A549 (cell line): Measurements from ENCODE around the gene POLR3F. TPM values are rescaled to one million over a fixed set of nuclear protein-coding genes. Genes with fewer than 3 reads are reported as not detected.

ENCODE experiments used
- ATAC-seq, 2 experiments: fragments of 200-7000 bp in 1 of 2; fragments of >200 bp in 1 of 2; cut with Nextera tagmentation in 1 of 2; cut with Tn5 transposase in 1 of 2; 3 replicates each; pipeline versions ENCODE4 v1.8.0 to v1.9.1; 2018 to 2020; ENCODE audit warnings: mild to moderate bottlenecking in 1 of 2, moderate library complexity in 1 of 2
- CTCF ChIA-PET: fragments of 300-600 bp; sonication (Branson Sonifier 250); formaldehyde crosslinking; extraction: SDS; loops from one replicate; lab custom pipeline; 2021; ENCODE audit warnings: antibody characterized with exemption, inconsistent platforms; lab: Yijun Ruan, JAX
- POLR2A ChIA-PET: fragments of 350-600 bp; formaldehyde crosslinking; extraction: SDS; loops from one replicate; lab custom pipeline; 2021; ENCODE audit warnings: antibody characterized with exemption, inconsistent platforms; lab: Yijun Ruan, JAX
- DNase-seq, 2 experiments: peaks; one replicate each; pipeline versions ENCODE4 v3.0.0 to v3.0.0-alpha.2; 2011 to 2016; ENCODE audit warnings: low read depth in 1 of 2, low spot score in 1 of 2
- FAIRE-seq: peaks from 2 replicates; lab custom pipeline; 2011; peaks lifted over from hg19 to GRCh38; lab: Jason Lieb, UNC
- H3K27ac ChIP-seq, 2 experiments: fragments of >200 bp; sonication (Bioruptor Twin); formaldehyde crosslinking; 3 replicates each; pipeline ENCODE4 v1.5.1; 2016 to 2017
- H3K4me1 ChIP-seq: fragments of >200 bp; sonication (Bioruptor Twin); formaldehyde crosslinking; 3 replicates; pipeline ENCODE4 v1.6.1; 2016
- H3K4me2 ChIP-seq: fragments of >200 bp; sonication (Bioruptor Twin); formaldehyde crosslinking; 3 replicates; pipeline ENCODE4 v1.6.1; 2016
- H3K4me3 ChIP-seq: fragments of >200 bp; sonication (Bioruptor Twin); formaldehyde crosslinking; 3 replicates; pipeline ENCODE4 v1.5.1; 2016
- H3K9me3 ChIP-seq: fragments of >200 bp; sonication (Bioruptor Twin); formaldehyde crosslinking; 3 replicates; pipeline ENCODE4 v1.6.1; 2016
- BCL3 ChIP-seq: fragments of >200 bp; sonication (Bioruptor Twin); formaldehyde crosslinking; IDR thresholded peaks from 3 replicates; pipeline ENCODE4 v1.6.1; 2016
- CBX2 ChIP-seq: fragments of 200-600 bp; sonication (generic); IDR thresholded peaks from 2 replicates; pipeline ENCODE4 v1.6.1; 2016; ENCODE audit warnings: low read depth, mild to moderate bottlenecking, borderline replicate concordance
- CHD2 ChIP-seq: fragments of 150-350 bp; IDR thresholded peaks from 2 replicates; pipeline ENCODE4 v1.6.1; 2014; ENCODE audit warnings: low read length; ENCODE audit not compliant: partially characterized antibody
- CHD4 ChIP-seq: fragments of 200-600 bp; sonication (generic); IDR thresholded peaks from 2 replicates; pipeline ENCODE4 v1.6.1; 2016; ENCODE audit warnings: antibody characterized with exemption, mild to moderate bottlenecking, borderline replicate concordance
- ELK1 ChIP-seq: fragments of 150-350 bp; IDR thresholded peaks from 2 replicates; pipeline ENCODE4 v1.6.1; 2014; ENCODE audit warnings: low read depth, mild to moderate bottlenecking, low read length
- ESRRA ChIP-seq: fragments of 150-350 bp; IDR thresholded peaks from 2 replicates; pipeline ENCODE4 v1.6.1; 2014; ENCODE audit warnings: mild to moderate bottlenecking, low read length, borderline replicate concordance
- FOSB ChIP-seq: fragments of 250-450 bp; sonication (Bioruptor Pico); IDR thresholded peaks from 2 replicates; pipeline ENCODE4 v1.5.0; 2020; ENCODE audit warnings: mild to moderate bottlenecking, moderate library complexity
- HEYL ChIP-seq: fragments of 250-450 bp; sonication (Bioruptor Pico); IDR thresholded peaks from 2 replicates; pipeline ENCODE4 v1.8.0; 2021; ENCODE audit warnings: mild to moderate bottlenecking, moderate library complexity
- JUNB ChIP-seq: fragments of >200 bp; sonication (Bioruptor Twin); formaldehyde crosslinking; IDR thresholded peaks from 2 replicates; pipeline ENCODE4 v1.6.1; 2016
- KDM5A ChIP-seq: fragments of 200-600 bp; sonication (generic); IDR thresholded peaks from 2 replicates; pipeline ENCODE4 v1.6.1; 2016; ENCODE audit warnings: antibody characterized with exemption, mild to moderate bottlenecking
- MAZ ChIP-seq: fragments of 150-350 bp; IDR thresholded peaks from 2 replicates; pipeline ENCODE4 v1.6.1; 2014; ENCODE audit warnings: antibody characterized with exemption, low read depth, low read length, borderline replicate concordance
- MYC ChIP-seq: IDR thresholded peaks from 2 replicates; pipeline ENCODE4 v1.6.1; 2012; ENCODE audit warnings: mild to moderate bottlenecking, inconsistent platforms, low read length, improper control_type of control experiment, borderline replicate concordance
- NPAS2 ChIP-seq: fragments of 250-450 bp; sonication (Bioruptor Pico); IDR thresholded peaks from 2 replicates; pipeline ENCODE4 v1.8.0; 2022; ENCODE audit warnings: mild to moderate bottlenecking, moderate library complexity, borderline replicate concordance
- POLR2A ChIP-seq: IDR thresholded peaks from 2 replicates; pipeline ENCODE4 v1.6.1; 2012; ENCODE audit warnings: mild to moderate bottlenecking, low read length
- RAD21 ChIP-seq, 2 experiments: fragments of >200 bp in 1 of 2; sonication (Bioruptor Twin) in 1 of 2; formaldehyde crosslinking in 1 of 2; IDR thresholded peaks in 1 of 2; conservative IDR thresholded peaks in 1 of 2; 2 replicates in 1 of 2; 3 replicates in 1 of 2; pipeline ENCODE4 v1.6.1; 2012 to 2018; ENCODE audit warnings: inconsistent platforms in 1 of 2
- RARB ChIP-seq: fragments of 250-450 bp; sonication (Bioruptor Pico); IDR thresholded peaks from 2 replicates; pipeline ENCODE4 v1.8.0; 2021; ENCODE audit warnings: mild to moderate bottlenecking, moderate library complexity
- RFX5 ChIP-seq: fragments of 450-650 bp; IDR thresholded peaks from 2 replicates; pipeline ENCODE4 v1.7.1; 2014; ENCODE audit warnings: antibody characterized with exemption, mild to moderate bottlenecking, moderate library complexity
- RNF2 ChIP-seq: fragments of 200-600 bp; sonication (generic); IDR thresholded peaks from 2 replicates; pipeline ENCODE4 v1.6.1; 2016; ENCODE audit warnings: low read depth, mild to moderate bottlenecking, antibody characterized with exemption, moderate library complexity, borderline replicate concordance
- SREBF2 ChIP-seq: fragments of 450-650 bp; IDR thresholded peaks from 2 replicates; pipeline ENCODE4 v1.6.1; 2014; ENCODE audit warnings: mild to moderate bottlenecking, moderate library complexity
- TFCP2L1 ChIP-seq: fragments of 250-450 bp; sonication (Bioruptor Pico); IDR thresholded peaks from 2 replicates; pipeline ENCODE4 v1.5.0; 2021; ENCODE audit warnings: mild to moderate bottlenecking
- TP53 ChIP-seq: fragments of 250-450 bp; sonication (Bioruptor Pico); IDR thresholded peaks from 2 replicates; pipeline ENCODE4 v1.5.0; 2021; ENCODE audit warnings: mild to moderate bottlenecking, moderate library complexity
- USF2 ChIP-seq: fragments of 450-650 bp; IDR thresholded peaks from 2 replicates; pipeline ENCODE4 v1.6.1; 2014; ENCODE audit warnings: antibody characterized with exemption
- ZC3H11A ChIP-seq: fragments of 450-650 bp; IDR thresholded peaks from 2 replicates; pipeline ENCODE4 v1.6.1; 2014; ENCODE audit warnings: antibody characterized with exemption, mild to moderate bottlenecking
- ZNF302 ChIP-seq: fragments of 250-450 bp; sonication (Bioruptor Pico); IDR thresholded peaks from 2 replicates; pipeline ENCODE4 v1.9.0; 2021; ENCODE audit warnings: inconsistent platforms, mild to moderate bottlenecking, moderate library complexity
- WGBS: methylation state at CpG from one replicate; pipeline ENCODE4 v1.1.6; 2017; ENCODE audit errors: missing lambda C conversion rate; 5-methylcytosine and 5-hydroxymethylcytosine counted together
- polyA plus RNA-seq, 4 experiments: library from polyadenylated mRNA; depleted of rRNA in 3 of 4; stranded (reverse); fragments of >200 nt; fragmentation: RNase III in 1 of 4; extraction: RNeasy Plus Mini Kit Qiagen cat#74134 plus additional on column Dnase treatment in 1 of 4; gene quantifications; 2 replicates in 3 of 4; 3 replicates in 1 of 4; pipeline ENCODE4 v1.2.3, GENCODE V29; 2011 to 2017
- TF ChIP-seq, protein P1 (sequence below): IDR thresholded peaks from 2 replicates; pipeline ENCODE4 v1.6.1; 2012; ENCODE audit warnings: low read depth, borderline replicate concordance
- TF ChIP-seq, protein P2 (sequence below): IDR thresholded peaks from 2 replicates; pipeline ENCODE4 v1.6.1; 2012
- TF ChIP-seq, protein P3 (sequence below): IDR thresholded peaks from 2 replicates; pipeline ENCODE4 v1.6.1; 2012
- TF ChIP-seq, protein P4 (sequence below): fragments of >200 bp; sonication (Bioruptor Twin); formaldehyde crosslinking; IDR thresholded peaks from 3 replicates; pipeline ENCODE4 v1.5.1; 2016

POLR3F gene
- polyA plus RNA-seq, 2 of the 4 experiments (the other 2 are of a cell fraction), result 20.7 to 22.6 TPM

DNA sequence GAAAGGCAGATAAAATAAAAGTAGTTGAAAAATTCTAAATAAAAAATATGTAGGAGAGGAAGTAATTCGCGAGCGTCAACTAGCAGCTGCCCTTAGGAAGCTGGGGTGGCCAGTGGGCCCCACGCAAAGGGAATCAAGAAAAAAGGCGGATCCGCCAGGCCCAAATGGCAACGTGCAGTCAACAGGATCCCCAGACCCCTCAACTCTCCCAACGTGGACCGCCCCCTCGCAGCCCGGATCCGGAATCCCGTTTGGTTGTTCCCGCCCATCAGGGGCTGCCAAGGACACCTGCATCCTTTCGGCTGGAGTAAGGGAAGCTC is 656 bp upstream of the POLR3F start:
- WGBS, result under 1% methylated on average over 15 of the region's 15 CpGs
- peak; percentile 84 to 88 for ATAC-seq
- Histone ChIP-seq H3K9me3 (no peaks in the 10 kb centered on the region), H3K4me3 (peak overlapping the region; percentile 76), H3K27ac (peak overlapping the region; percentile 85 to 86), H3K4me2 (peak overlapping the region; percentile 87), H3K4me1 (peaks cover 21% of the 10 kb centered on the region)
- POLR2A ChIA-PET, result interaction anchor here (0.6 to 3.0 kb wide), 14 partner anchors 8 to 178 kb away, joined by 3 to 48 read pairs (median 4); partner anchors contain the start of genes RBBP9, SEC23B and ZNF133
- peak in 1 of 2 experiments; percentile 84 for DNase-seq
- TF ChIP-seq HEYL (CRISPR knock-in tag), result no peak
- TF ChIP-seq RARB (CRISPR knock-in tag), result no peak
- TF ChIP-seq POLR2A, result peak; percentile 74
- TF ChIP-seq USF2, result no peak
- TF ChIP-seq BCL3, result 0 out of 3 replicates have a peak, but pooled peaks have one; percentile 51
- TF ChIP-seq MAZ, result no peak
- TF ChIP-seq, protein P1, sequence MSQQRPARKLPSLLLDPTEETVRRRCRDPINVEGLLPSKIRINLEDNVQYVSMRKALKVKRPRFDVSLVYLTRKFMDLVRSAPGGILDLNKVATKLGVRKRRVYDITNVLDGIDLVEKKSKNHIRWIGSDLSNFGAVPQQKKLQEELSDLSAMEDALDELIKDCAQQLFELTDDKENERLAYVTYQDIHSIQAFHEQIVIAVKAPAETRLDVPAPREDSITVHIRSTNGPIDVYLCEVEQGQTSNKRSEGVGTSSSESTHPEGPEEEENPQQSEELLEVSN, result no peak
- TF ChIP-seq, protein P2, sequence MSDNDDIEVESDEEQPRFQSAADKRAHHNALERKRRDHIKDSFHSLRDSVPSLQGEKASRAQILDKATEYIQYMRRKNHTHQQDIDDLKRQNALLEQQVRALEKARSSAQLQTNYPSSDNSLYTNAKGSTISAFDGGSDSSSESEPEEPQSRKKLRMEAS, result 0 out of 2 replicates have a peak, but pooled peaks have one; percentile 50
- no peak for TF ChIP-seq RAD21 (conservative IDR thresholded peaks at IDR 0.05 in 1 of 2, IDR thresholded peaks at IDR 0.05 in 1 of 2)
- TF ChIP-seq RNF2, result no peak
- no peak for TF ChIP-seq ZC3H11A
- no peak for TF ChIP-seq ESRRA
- TF ChIP-seq FOSB (CRISPR knock-in tag), result no peak
- no peak for TF ChIP-seq KDM5A
- TF ChIP-seq TP53 (CRISPR knock-in tag), result no peak
- CTCF ChIA-PET, result interaction anchor here (1.2 kb wide), 1 partner anchor 9 kb away, joined by 4 read pairs; no protein-coding TSS in a partner anchor
- no peak for FAIRE-seq

- Histone ChIP-seq H3K27ac (no peak overlapping the region), H3K4me1 (no peaks in the 10 kb centered on the region), H3K9me3 (no peaks in the 10 kb centered on the region), H3K4me2 (no peak overlapping the region), H3K4me3 (no peak overlapping the region)
- TF ChIP-seq SREBF2 (no peak), BCL3 (no peak), CBX2 (no peak), ZNF302 (CRISPR knock-in tag) (no peak), CHD2 (no peak), NPAS2 (CRISPR knock-in tag) (no peak), RFX5 (no peak), TFCP2L1 (no peak), MYC (no peak), RARB (CRISPR knock-in tag) (no peak), ELK1 (no peak), TP53 (CRISPR knock-in tag) (no peak), CHD4 (no peak), JUNB (no peak)
- TF ChIP-seq, protein P3, sequence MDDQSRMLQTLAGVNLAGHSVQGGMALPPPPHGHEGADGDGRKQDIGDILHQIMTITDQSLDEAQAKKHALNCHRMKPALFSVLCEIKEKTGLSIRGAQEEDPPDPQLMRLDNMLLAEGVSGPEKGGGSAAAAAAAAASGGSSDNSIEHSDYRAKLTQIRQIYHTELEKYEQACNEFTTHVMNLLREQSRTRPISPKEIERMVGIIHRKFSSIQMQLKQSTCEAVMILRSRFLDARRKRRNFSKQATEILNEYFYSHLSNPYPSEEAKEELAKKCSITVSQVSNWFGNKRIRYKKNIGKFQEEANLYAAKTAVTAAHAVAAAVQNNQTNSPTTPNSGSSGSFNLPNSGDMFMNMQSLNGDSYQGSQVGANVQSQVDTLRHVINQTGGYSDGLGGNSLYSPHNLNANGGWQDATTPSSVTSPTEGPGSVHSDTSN, result no peak
- TF ChIP-seq, protein P4, sequence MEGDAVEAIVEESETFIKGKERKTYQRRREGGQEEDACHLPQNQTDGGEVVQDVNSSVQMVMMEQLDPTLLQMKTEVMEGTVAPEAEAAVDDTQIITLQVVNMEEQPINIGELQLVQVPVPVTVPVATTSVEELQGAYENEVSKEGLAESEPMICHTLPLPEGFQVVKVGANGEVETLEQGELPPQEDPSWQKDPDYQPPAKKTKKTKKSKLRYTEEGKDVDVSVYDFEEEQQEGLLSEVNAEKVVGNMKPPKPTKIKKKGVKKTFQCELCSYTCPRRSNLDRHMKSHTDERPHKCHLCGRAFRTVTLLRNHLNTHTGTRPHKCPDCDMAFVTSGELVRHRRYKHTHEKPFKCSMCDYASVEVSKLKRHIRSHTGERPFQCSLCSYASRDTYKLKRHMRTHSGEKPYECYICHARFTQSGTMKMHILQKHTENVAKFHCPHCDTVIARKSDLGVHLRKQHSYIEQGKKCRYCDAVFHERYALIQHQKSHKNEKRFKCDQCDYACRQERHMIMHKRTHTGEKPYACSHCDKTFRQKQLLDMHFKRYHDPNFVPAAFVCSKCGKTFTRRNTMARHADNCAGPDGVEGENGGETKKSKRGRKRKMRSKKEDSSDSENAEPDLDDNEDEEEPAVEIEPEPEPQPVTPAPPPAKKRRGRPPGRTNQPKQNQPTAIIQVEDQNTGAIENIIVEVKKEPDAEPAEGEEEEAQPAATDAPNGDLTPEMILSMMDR, result no peak
- FAIRE-seq, result peak; percentile 92
- ChIA-PET POLR2A (interaction anchor here (1.1 to 2.1 kb wide), 2 partner anchors 10 to 20 kb away, joined by 3 to 10 read pairs; partner anchors contain the start of genes DZANK1, POLR3F and RBBP9), CTCF (interaction anchor here (0.6 to 1.3 kb wide), 4 partner anchors 9 to 731 kb away, joined by 3 to 4 read pairs (median 3); no protein-coding TSS in a partner anchor)
- no peak for ATAC-seq
- 92% methylated on average over 1 of the region's 1 CpG for WGBS
- no peak for DNase-seq
These were observed 10.0 kb downstream of the POLR3F start for GRCh38 chr20:18477218-18477617.
